Omental fat pad (tissue), 4 donors: ENCODE results near the gene SIMC1. TPM values are rescaled to one million over a fixed set of nuclear protein-coding genes. Genes with fewer than 3 reads are reported as not detected.

ENCODE experiments used
- ATAC-seq: fragments of 150-250 bp; one replicate; pipeline ENCODE4 v1.9.1; 2016; ENCODE audit warnings: mild to moderate bottlenecking, moderate library complexity; ENCODE audit not compliant: low FRiP score
- DNase-seq: peaks from one replicate; pipeline ENCODE4 v3.0.0-alpha.2; 2019; ENCODE audit warnings: low spot score
- CTCF ChIP-seq, 3 donors: fragments of 450-650 bp; IDR thresholded peaks; one replicate each; pipeline ENCODE4 v1.5.1; 2016 to 2017; ENCODE audit warnings: antibody characterized with exemption in 3 of 3, mild to moderate bottlenecking in 3 of 3, moderate library complexity in 2 of 3
- total RNA-seq, 4 donors: library from RNA; depleted of rRNA; stranded (reverse); fragments of >200 nt; gene quantifications; one replicate each; pipeline ENCODE4 v1.1.0, GENCODE V29; 2016

SIMC1 gene
- total RNA-seq, 4 donors from 2014 or later = 8.3 to 18.0 (median 10.7) TPM

- TF ChIP-seq CTCF (IDR thresholded peaks at IDR 0.05) = no peak
- DNase-seq = no peak
- ATAC-seq = no peak
These were observed 103.9 kb downstream of the SIMC1 start for GRCh38 chr5:176342158-176342483.

GRCh38 chr5:176342766-176343458 is 104.7 kb downstream of the SIMC1 start:
- no peak for TF ChIP-seq CTCF (IDR thresholded peaks at IDR 0.05)
- no peak for ATAC-seq
- DNase-seq = no peak

- ATAC-seq (no peak), DNase-seq (no peak)
- TF ChIP-seq CTCF (IDR thresholded peaks at IDR 0.05) = no peak
These were observed 112.2 kb downstream of the SIMC1 start for GRCh38 chr5:176350416-176350815.

- DNase-seq (no peak), ATAC-seq (no peak)
- TF ChIP-seq CTCF (IDR thresholded peaks at IDR 0.05) = no peak
These were observed 114.1 kb downstream of the SIMC1 start for GRCh38 chr5:176352116-176352878.

- no peak for TF ChIP-seq CTCF (IDR thresholded peaks at IDR 0.05)
- ATAC-seq = no peak
- no peak for DNase-seq
These were observed 115.3 kb downstream of the SIMC1 start for GRCh38 chr5:176353533-176353932.

- DNase-seq (no peak), ATAC-seq (no peak)
- TF ChIP-seq CTCF (IDR thresholded peaks at IDR 0.05) = no peak
These were observed 117.4 kb downstream of the SIMC1 start for GRCh38 chr5:176355400-176356178.
